Measurements from ENCODE around the gene AUH.

Gene AUH

GRCh38 chr9:91185193-91185886 is 176.4 kb downstream of the AUH start:
- no peak for DNase-seq

GRCh38 chr9:91182429-91183225 is 179.1 kb downstream of the AUH start:
- no peak for DNase-seq

DNA sequence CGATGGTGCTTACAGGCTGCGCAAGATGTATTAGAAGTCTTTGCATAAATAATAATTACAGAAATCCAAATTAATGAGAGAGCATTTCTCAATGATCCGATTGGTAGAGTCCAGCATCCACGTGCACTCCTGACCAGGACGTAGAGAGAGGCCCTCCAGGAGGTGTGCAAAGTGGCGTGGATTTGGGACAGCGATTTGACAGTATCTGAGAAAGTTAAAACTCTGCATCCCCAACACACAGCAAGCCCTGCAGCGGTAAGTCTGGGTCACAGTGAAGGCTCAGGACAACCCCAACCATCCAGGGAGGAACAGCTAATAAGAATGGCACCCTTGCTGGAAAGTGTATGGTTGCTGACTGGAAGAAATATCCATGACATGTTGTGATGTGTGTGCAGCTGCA is 180.2 kb downstream of the AUH start:
- no peak for DNase-seq

DNA sequence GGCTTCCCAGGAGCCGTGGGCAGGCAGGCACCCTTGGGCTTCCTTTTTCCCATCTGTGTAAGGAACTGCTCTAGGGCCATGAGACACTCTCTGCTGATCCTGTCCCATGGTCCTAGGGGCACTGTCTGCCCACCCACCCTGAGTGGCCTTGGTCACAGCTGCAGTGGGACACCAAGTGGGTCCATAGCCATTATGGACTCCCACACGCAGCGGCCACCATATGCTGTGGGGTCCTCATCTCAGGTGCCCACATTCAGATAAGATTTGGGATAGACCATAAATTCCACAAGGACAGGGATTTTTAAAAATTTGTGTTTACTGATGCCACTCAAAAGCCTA is 180.8 kb downstream of the AUH start:
- no peak for DNase-seq

DNA sequence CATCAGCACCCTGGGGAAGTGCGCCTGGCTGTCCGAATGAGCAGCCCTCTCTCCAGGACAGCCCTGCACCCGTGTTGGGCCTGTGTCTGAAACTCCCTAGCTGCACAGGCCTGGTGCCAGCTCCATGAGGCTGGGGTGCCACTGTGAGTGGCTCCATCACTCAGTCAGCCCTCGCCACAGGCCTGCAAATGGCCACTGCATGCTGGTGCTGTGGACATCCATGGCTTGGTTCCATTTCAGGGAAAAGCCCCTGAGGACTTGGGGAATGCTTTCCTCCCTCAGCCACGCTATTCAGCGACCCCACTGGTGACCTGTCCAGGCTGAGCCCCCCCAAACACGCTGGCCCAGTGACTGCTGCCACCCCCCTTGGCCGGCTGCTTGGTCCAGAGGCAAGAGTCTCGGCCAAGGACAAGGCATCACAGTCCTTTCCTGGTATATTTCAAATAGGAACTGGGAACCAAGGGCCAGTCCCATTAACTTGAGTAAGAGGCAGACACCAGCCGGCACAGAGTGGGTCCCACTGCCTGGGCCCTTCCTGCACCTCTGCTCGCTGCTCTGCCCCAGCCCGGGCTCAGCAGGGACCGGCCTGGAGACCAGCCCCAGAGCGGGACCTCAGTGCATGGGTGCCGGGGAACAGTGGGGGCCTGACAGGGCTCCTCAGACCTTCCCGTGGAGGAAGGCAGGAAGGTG is 181.3 kb downstream of the AUH start:
- no peak for DNase-seq

GRCh38 chr9:91179237-91180138 is 182.2 kb downstream of the AUH start:
- no peak for DNase-seq

- no peak for DNase-seq
Measured at GRCh38 chr9:91178281-91179236, 183.2 kb downstream of the AUH start.

- peak; percentile 32 for DNase-seq
Measured at GRCh38 chr9:91177661-91178280, 183.9 kb downstream of the AUH start.

- DNase-seq, result no peak
Measured at GRCh38 chr9:91177081-91177480, 184.6 kb downstream of the AUH start.

GRCh38 chr9:91176426-91176825 is 185.3 kb downstream of the AUH start:
- DNase-seq, result no peak

DNA sequence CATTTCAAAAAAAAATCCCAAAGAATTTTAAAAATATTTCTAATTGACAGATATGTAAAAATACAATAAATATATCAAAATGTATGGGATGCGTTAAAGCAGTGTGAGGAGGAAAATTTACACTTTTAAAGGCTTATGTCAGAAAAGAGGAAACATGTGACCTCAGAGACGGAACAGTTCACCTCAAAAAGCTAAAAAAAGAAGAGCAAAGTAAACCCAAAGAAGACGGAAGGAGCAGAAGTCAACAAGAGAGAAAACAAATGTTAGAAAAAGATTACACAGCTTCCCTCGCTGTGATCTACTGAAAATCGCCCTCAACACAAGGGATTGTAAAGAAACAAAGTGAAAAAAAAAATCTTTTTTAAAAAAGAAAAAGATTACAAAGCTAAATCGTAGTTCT is 186.9 kb downstream of the AUH start:
- no peak for DNase-seq

DNA sequence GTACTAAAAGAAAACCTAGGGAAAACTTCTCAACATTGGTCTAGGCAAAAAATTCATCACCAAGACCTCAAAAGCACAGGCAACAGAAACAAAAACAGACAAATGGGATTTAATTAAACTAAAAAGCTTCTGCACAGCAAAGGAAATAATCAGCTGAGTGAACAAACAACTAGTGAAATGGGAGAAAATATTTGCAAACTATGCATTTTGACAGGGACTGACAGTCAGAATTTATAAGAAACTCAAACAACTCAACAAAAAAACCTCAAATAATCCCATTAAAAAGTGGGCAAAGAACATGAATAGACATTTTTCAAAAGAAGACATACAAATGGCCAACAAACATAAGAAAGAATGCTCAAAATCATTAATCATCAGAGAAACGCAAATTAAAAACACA is 189.4 kb downstream of the AUH start:
- no peak for DNase-seq

DNA sequence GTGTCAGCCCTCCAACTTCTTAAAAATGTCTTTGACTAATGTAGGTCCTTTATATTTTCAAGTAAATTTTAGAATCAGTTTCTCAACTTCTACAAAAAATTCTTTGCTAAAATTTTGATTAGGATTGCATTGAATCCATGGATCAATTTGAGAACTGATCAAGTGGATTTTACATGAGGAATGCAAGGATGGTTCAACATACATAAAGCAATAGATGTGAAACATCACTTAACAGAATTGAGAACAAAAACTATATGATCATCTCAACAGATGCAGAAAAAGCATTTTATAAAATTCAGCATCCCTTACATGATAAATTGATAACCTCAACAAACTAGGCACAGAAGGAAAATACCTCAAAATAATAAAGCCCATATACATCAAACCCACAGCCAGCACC is 190.8 kb downstream of the AUH start:
- no peak for DNase-seq

GRCh38 chr9:91166796-91167366 is 194.8 kb downstream of the AUH start:
- DNase-seq, result no peak

DNA sequence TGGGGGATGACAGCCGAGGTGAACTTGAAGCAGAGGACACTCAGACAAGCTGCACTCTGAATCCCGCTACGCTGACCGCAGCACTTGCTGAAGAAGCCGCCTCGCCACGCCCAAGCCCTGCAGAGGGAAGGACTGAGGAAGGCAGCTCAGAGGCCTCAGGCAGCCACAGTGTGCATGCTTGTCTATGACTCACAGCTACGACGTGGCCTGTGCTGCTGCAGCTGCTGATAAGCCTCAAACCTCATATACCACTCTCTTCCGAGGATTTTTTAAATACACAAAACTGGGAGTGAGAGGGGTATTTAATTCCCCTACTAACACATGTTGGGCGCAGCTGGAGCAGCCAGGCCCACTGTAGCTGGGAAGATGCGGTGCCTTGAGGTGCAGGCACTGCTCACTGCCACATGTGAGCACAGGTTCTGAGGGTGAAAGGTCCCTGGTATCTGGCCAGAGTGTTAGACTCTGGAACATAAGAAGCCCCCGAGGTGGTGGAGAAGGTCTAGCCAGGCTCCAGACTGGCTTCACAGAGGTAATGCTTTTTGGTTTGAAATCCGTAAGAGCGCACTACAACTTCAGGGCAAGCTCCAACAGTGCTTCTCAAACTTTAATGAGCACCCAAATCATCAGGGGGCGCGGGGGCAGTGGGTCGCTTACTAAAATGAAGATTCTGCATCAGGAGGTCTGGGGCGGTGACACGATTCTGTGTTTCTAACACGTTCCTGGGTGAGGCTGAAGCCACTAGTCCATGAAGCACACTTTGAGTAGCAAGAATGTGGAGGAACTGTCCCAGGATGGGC is 196.8 kb downstream of the AUH start:
- DNase-seq, result peak; percentile 42

Data from activated gamma-delta T cell (primary cell).